Measurements from ENCODE around the gene ARL2BP. TPM values are rescaled to one million over a fixed set of nuclear protein-coding genes. Genes with fewer than 3 reads are reported as not detected.

Gene ARL2BP
- total RNA-seq, 1 donor from 2014 or later, result 38.4 TPM

DNA sequence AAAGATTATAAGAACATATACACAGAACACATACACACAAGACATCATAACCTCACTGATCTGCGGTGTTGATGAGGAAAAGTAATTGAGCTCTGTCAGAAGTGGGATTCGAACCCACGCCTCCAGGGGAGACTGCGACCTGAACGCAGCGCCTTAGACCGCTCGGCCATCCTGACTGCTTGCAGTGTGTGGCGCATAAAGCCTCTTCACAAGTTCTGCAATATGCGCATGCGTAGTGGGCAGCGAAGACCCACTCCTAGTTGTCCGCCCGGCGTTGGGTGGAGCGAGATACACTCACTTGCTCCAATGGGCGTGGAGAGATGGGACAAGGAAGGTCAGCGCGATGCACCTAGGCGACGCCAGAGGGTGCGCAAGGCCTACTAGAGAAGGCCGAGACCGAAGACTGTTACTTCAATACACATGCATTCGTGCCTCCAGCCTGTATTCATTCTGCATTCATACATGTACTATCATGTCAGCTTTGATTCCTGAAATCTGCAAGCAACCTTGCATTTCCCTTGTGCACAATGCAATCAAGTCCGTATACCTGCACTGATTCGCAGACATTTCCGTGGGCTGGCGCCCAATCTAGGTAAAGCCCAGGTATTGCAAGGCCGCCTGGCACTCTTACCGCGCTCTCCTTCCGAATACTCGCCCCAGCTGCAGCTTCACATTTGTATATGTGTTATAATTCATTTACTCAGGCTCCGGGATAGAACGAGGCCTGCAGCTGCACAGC, 55.5 kb downstream of the ARL2BP start:
- Mint-ChIP-seq H3K27me3 (ENCODE audit: unreplicated experiment) (peaks cover 3% of the 10 kb centered on the region), H3K9me3 (ENCODE audit: unreplicated experiment) (peaks cover 9% of the 10 kb centered on the region), H3K4me1 (ENCODE audit: low read depth, unreplicated experiment) (peaks cover 1% of the 10 kb centered on the region), H3K36me3 (ENCODE audit: unreplicated experiment) (no peaks in the 10 kb centered on the region), H3K27ac (ENCODE audit: unreplicated experiment) (no peak overlapping the region), H3K4me3 (ENCODE audit: unreplicated experiment) (no peak overlapping the region)
- peak; percentile 96 for DNase-seq
- TF ChIP-seq, protein P1, sequence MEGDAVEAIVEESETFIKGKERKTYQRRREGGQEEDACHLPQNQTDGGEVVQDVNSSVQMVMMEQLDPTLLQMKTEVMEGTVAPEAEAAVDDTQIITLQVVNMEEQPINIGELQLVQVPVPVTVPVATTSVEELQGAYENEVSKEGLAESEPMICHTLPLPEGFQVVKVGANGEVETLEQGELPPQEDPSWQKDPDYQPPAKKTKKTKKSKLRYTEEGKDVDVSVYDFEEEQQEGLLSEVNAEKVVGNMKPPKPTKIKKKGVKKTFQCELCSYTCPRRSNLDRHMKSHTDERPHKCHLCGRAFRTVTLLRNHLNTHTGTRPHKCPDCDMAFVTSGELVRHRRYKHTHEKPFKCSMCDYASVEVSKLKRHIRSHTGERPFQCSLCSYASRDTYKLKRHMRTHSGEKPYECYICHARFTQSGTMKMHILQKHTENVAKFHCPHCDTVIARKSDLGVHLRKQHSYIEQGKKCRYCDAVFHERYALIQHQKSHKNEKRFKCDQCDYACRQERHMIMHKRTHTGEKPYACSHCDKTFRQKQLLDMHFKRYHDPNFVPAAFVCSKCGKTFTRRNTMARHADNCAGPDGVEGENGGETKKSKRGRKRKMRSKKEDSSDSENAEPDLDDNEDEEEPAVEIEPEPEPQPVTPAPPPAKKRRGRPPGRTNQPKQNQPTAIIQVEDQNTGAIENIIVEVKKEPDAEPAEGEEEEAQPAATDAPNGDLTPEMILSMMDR (IDR thresholded peaks at IDR 0.05; ENCODE audit: partially characterized antibody, unreplicated experiment), result peak; percentile 72

DNA sequence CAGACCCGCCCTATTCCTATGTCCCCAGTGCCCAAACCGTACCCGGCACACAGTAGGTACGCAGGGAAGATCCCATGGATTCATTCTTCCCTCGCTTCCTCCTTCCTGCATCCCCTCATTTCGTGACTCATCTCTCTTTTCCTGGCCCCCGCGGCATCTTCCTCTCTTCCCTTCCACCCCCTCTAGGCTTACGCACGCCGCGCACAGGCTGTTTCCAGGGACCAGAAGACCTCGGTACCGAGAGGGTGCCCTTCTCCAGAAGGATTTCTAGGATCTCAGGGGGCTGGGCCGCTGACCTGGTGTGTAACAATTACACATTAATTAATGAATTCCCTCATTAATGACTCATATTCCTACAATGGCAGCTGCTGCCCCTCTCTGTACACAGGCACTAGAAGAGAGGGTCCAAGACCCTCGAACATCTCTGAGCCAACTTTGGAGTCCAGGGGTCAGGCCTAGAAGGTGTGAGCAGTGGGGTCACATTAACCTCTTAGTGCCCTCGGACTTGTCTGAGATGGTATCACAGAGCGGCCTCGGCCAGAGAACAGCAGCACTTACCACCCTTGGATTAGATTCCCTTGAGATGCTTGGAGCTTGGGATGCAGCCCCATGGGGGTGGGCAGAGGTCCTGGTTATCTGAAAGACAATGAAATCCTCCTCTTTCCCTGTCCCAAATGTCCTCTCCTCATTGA, 56.2 kb downstream of the ARL2BP start:
- TF ChIP-seq, protein P1 (IDR thresholded peaks at IDR 0.05; ENCODE audit: partially characterized antibody, unreplicated experiment), result no peak
- H3K4me1 Mint-ChIP-seq (ENCODE audit: low read depth, unreplicated experiment), result peaks cover 1% of the 10 kb centered on the region
- no peak overlapping the region for H3K27ac Mint-ChIP-seq (ENCODE audit: unreplicated experiment)
- no peak overlapping the region for H3K4me3 Mint-ChIP-seq (ENCODE audit: unreplicated experiment)
- peaks cover 9% of the 10 kb centered on the region for H3K9me3 Mint-ChIP-seq (ENCODE audit: unreplicated experiment)
- H3K27me3 Mint-ChIP-seq (ENCODE audit: unreplicated experiment), result peaks cover 3% of the 10 kb centered on the region
- DNase-seq, result no peak
- no peaks in the 10 kb centered on the region for H3K36me3 Mint-ChIP-seq (ENCODE audit: unreplicated experiment)

Other genes starting within 250 kb of the ARL2BP start
- 3.4 TPM for gene CPNE2, start 152.7 kb upstream of the ARL2BP start, total RNA-seq (ENCODE audit: unreplicated experiment)
- 124 TPM for gene PSME3IP1, start 59.2 kb upstream of the ARL2BP start, total RNA-seq (ENCODE audit: unreplicated experiment)
- 70.0 TPM for gene RSPRY1, start 58.9 kb upstream of the ARL2BP start, total RNA-seq (ENCODE audit: unreplicated experiment)
- not detected for gene PLLP, start 39.4 kb downstream of the ARL2BP start, total RNA-seq (ENCODE audit: unreplicated experiment)
- gene CCL22, start 113.5 kb downstream of the ARL2BP start, total RNA-seq (ENCODE audit: unreplicated experiment), result not detected
- not detected for gene CX3CL1, start 127.2 kb downstream of the ARL2BP start, total RNA-seq (ENCODE audit: unreplicated experiment)
- not detected for gene CCL17, start 159.5 kb downstream of the ARL2BP start, total RNA-seq (ENCODE audit: unreplicated experiment)
- 129 TPM for gene CIAPIN1, start 202.1 kb downstream of the ARL2BP start, total RNA-seq (ENCODE audit: unreplicated experiment)
- 45.1 TPM for gene COQ9, start 202.2 kb downstream of the ARL2BP start, total RNA-seq (ENCODE audit: unreplicated experiment)
- 48.1 TPM for gene POLR2C, start 217.4 kb downstream of the ARL2BP start, total RNA-seq (ENCODE audit: unreplicated experiment)
- gene DOK4, start 241.2 kb downstream of the ARL2BP start, total RNA-seq (ENCODE audit: unreplicated experiment), result 23.4 TPM

All from glutamatergic neuron (in vitro differentiated cells).